HG02852 (cell line): ENCODE results near the gene ERBB2.
"Not testable (repeated sequence)": the region's sequence is repeated elsewhere in the genome, so short reads cannot be mapped to it uniquely, and the experiment has no call there.

Experiments
- ATAC-seq: cut with Tn5 transposase; IDR thresholded peaks from one replicate; pipeline ENCODE4 v1.9.1; 2021; ENCODE audit warnings: mild to moderate bottlenecking, moderate library complexity; ENCODE audit not compliant: unreplicated experiment

The ERBB2 gene

GRCh38 chr17:39742126-39742855 lies 42.4 kb downstream of the ERBB2 start:
- no peak for ATAC-seq

DNA sequence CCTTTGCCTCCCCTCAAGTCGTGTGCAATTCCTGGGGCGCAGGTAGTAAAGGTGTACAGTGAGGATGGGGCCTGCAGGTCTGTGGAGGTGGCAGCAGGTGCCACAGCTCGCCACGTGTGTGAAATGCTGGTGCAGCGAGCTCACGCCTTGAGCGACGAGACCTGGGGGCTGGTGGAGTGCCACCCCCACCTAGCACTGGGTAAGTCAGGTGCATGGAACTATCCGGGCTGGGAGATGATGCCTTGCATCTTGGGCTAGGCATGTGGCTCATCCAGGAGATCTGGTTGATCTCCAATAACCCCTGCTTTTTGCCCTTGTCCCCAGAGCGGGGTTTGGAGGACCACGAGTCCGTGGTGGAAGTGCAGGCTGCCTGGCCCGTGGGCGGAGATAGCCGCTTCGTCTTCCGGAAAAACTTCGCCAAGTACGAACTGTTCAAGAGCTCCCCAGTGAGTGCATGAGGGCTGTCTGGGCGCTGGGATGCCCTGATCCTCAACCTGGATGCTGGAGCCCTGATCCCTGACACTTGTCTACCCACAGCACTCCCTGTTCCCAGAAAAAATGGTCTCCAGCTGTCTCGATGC lies 43.1 kb downstream of the ERBB2 start:
- ATAC-seq: no peak

DNA sequence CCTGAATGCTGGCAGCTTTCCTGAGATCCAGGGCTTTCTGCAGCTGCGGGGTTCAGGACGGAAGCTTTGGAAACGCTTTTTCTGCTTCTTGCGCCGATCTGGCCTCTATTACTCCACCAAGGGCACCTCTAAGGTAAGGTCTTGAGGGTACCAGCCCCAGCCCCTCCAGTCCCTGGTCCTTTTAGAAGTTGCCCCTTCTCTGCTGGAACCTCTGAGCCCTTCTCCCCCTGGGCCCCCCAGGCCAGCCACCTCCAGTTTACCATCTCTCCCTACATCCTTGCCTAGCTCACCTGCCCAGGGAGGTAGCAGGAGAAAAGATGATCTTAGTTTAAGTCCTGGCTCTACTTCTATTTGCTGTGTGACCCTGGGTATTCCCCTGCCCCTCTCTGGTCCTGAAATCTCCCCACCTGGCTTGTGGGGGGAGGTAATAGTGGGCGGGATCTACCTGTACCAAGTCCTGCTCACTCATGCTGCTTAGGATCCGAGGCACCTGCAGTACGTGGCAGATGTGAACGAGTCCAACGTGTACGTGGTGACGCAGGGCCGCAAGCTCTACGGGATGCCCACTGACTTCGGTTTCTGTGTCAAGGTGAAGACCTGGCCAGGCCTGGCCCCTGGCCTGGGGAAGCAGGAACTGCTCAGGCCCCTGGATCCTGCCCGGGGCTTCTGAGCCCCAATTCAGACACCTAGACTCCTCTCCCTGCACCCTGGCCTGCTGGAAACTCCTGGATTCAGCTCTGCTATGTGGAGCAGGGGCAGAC lies 44.4 kb downstream of the ERBB2 start:
- no peak for ATAC-seq

DNA sequence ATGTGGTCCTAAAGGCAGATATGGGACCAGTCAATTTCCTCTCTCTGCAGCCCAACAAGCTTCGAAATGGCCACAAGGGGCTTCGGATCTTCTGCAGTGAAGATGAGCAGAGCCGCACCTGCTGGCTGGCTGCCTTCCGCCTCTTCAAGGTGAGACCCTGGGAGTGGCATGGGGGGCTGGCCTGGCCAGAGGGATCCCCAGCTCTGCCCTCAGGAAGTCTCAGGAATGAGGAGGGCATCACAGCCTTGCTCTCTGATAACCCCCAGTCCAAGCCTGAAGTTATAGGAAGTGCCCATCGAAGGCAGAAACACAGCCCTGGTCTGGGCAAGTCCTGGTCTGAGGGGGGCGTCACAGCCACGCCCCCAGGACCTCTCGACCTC lies 45.0 kb downstream of the ERBB2 start:
- no peak for ATAC-seq

GRCh38 chr17:39745335-39746144 lies 45.7 kb downstream of the ERBB2 start:
- no peak for ATAC-seq

GRCh38 chr17:39746145-39746461 lies 46.2 kb downstream of the ERBB2 start:
- ATAC-seq: no peak

- ATAC-seq: no peak
These were observed 47.9 kb downstream of the ERBB2 start for GRCh38 chr17:39747745-39748144.

GRCh38 chr17:39748444-39749034 lies 48.7 kb downstream of the ERBB2 start:
- ATAC-seq: not testable (repeated sequence)

DNA sequence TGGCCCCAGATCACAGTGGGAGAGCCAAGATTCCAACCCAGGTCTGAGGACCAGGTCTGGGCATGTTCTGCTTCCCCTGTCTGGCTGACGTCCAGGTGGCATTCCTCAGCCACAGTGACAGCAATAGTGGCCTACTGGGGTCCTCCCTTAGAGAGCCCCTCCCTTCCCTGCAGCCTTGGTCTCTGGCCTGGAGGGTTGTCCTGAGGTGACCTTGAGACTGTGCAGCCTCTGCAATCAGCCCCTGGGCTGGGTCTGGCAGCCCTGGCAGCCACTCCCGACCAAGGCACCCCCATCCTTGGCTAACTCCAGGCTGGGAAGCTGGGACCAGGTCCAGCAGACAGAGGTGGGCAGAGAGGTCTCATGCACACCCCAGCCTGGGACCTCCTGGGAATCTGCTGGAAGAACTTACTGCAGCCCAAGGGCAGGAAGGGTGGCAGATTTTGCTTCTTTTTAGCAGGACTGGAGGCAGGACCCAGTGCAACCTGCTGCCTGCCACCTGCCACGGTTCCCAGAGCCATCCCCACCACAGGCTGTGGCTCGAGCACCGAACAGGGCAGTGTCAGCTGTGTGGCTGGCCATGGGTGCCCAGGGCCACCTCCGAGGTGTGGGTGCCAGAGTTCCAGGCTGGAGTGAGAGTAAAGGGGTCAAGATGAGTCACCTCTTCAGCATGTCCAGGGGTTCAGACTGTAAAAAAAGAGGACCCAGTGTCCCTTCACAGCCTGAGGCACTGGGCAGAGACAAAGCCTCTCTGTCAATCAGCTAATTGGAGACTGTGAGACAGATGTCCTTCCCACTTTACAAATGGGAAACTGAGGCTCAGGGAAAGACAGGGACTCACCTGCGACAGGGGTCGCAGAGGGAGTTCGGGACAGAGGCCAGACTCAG lies 50.5 kb downstream of the ERBB2 start:
- ATAC-seq: no peak

- no peak for ATAC-seq
These were observed 51.2 kb downstream of the ERBB2 start for GRCh38 chr17:39751016-39751543.

GRCh38 chr17:39751637-39752036 lies 51.8 kb downstream of the ERBB2 start:
- ATAC-seq: no peak

DNA sequence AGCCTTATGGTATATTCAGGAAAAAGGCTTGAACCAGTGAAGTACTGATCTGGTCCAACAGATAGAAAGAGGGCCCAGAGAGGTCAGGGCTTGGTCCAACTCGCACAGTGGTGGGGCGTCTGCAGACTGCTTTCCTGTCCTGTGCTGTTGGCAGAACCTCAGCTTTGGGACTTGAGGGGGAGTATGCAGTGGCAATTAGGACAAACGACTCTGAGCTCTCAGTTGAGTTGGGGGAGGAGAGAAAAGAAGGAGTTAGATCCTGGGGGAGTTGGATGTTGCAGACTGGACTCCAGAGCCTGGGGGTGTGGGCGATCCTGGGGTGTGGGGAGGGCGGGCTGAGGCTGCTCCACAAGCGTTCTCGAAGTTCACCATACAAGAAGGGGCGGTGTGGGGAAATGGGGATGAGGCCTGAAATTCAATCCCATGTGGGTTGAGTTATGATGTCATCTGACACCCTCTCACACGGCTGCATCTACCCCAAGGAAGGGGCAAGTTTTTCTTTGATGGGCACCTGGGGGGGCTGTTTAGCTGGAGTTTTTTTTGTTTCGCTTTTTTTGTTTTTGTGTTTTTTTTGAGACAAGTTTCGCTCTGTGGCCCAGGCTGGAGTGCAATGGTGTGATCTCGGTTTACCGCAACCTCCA lies 52.5 kb downstream of the ERBB2 start:
- ATAC-seq: no peak

DNA sequence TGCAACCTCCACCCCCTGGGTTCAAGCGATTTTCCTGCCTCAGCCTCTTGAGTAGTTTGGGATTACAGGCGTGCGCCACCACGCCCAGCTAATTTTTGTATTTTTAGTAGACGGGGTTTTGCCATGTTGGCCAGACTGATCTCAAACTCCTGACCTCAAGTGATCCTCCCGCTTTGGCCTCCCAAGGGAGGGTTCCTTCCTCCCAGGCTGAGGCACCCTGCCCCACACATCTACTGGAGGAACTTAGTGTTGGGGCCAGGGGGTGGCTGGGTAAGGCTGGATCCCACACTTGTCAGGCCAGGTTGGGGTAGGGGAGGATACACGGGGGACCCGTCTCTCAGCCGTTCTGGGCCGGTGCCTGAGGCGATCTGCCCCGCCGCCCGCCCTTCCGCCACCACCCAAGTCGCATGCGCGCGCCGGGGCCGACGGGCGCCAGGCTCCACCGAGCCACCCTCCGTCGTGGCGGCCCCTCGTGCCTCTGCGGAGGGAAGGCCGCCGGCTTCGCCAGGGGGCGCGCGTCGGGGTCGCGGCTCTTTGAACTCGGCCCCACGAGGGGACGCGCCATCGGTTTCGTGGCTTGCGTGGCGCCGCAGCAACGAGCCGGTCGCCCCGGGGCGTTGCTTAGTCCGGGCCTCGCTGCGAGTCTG lies 53.8 kb downstream of the ERBB2 start:
- peak; percentile 18 for ATAC-seq

DNA sequence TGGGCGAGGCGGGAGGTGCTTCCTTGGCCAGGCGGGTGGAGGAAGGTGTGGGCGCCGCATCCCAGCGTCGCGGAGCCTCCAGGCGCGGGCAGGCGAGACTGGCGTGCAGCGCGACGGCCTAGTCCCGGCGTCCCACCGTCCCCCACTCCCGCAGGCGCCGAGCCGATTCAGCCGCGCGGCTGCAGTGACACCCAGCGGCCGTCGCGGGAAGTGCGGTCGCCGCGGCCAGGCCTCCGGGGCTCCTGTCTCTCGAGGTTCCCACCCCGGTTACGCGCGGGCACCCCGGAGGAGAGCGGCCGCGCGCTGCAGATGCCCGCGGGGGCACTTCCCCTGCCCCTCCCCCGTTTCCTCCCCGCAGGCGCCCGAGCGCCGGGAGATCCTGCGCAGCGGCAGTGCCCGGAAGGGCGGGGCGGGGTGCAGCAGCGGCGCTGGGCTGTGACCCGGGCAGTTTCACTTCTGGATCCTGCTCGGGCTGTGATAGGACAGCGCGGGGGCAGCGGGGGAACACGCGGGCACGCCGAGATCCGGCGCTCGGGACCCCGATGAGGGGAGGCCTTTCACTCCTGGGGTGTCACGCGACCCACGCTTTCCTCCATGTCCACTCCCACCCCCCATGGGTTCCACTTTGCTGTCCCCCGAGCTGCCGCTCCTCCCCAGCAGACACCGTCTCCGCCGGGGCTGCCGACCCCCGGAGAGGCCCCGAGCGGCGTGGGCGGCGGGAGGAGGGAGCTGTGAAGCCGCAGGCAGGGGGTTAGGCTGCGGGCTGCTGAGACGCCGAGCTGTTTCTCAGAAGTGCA lies 54.5 kb downstream of the ERBB2 start:
- peak; percentile 54 for ATAC-seq

DNA sequence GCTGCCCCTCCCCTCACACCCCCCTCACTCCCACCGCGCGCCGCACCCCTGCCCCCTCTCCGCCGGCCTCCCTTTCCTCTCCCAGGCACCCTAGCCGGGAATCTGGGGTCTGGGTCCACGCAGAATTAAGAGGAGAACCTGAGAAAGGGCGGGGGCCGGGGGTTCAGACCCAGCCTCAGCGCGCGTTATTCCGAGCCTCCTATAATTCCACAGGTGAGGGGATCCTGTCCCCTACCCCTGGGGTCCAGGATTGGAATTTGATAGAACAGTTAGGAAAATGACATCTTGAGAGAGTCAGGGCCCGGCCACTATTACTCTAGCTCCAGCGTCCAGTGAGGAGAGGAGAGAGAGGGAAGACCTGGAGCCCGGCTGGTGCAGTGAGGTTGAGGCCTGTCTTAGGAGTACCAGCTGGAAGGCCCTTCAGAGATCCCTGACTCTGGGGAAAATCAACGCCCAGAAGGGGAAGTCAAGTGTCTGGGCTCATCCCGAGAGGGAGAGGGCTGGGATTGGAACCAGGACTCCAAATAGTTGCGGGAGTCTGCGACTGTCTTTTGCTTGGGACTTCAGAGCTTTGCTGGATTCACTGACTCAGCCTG lies 55.2 kb downstream of the ERBB2 start:
- no peak for ATAC-seq

DNA sequence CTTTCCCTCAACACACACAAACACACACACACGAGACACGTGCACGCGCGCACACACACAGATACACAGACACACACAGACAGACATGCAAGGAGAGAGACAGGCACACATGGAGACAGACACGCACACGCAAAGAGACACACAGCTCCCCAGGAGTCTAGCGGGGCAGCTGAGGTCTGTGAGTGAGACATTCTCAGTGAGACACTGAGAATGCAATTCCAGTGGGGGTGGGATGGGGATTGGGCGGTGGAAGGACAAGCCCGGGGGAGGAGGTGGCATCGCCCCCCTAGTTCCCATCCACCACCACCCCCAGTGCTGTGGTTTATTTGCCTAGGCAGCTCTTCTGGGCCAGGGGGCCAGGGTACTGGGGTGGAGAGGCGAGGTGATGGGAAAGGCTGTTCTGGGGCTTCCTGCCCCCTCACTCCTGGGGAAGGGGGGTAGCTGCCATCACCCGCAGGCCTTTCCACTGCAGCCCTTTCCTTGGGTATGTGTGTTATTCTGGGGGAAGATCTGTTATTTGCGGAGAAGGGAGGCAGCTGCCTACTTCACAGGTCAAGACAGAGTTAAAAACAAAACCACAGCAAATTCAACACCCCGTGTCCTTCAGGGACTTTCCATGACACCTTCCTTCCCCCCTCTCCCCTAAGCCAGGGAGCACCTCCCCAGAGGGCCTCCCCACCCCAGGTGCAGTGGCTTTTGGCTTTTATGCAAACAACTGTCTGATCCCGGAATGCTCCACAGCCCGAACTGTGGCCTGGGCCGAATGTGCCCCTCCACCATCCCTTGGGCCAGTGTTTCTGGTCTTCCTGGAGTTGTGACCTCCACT lies 55.9 kb downstream of the ERBB2 start:
- ATAC-seq: peak; percentile 18
